ENCODE data around the gene SFT2D2. TPM values are rescaled to one million over a fixed set of nuclear protein-coding genes. Genes with fewer than 3 reads are reported as not detected.

SFT2D2 gene
- polyA plus RNA-seq, 1 experiment = 19.2 TPM

DNA sequence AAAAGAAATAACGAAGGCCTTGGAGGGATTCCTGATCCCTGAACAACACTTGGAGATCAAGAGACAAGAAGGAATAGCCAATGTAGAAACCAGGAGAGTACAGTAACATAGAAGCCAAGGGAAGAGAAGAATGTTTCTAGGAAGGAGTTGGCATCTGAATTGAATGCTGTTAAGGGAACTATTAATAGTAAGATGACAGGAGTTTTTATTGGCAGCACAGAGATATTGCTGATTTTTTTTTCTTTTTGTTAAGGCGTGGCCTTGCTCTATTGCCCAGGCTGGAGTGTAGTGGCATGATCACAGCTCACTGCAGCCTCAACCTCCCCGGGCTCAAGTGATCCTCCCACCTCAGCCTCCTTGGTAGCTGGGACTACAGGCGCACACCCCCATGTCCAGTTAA, 9.6 kb upstream of the SFT2D2 start:
- no peak for DNase-seq (ENCODE audit: low read depth)
- TF ChIP-seq, protein P1, sequence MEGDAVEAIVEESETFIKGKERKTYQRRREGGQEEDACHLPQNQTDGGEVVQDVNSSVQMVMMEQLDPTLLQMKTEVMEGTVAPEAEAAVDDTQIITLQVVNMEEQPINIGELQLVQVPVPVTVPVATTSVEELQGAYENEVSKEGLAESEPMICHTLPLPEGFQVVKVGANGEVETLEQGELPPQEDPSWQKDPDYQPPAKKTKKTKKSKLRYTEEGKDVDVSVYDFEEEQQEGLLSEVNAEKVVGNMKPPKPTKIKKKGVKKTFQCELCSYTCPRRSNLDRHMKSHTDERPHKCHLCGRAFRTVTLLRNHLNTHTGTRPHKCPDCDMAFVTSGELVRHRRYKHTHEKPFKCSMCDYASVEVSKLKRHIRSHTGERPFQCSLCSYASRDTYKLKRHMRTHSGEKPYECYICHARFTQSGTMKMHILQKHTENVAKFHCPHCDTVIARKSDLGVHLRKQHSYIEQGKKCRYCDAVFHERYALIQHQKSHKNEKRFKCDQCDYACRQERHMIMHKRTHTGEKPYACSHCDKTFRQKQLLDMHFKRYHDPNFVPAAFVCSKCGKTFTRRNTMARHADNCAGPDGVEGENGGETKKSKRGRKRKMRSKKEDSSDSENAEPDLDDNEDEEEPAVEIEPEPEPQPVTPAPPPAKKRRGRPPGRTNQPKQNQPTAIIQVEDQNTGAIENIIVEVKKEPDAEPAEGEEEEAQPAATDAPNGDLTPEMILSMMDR (IDR thresholded peaks at IDR 0.05; ENCODE audit: insufficient read depth, low read depth, low read length) = no peak
- H3K4me3 ChIP-seq (ENCODE audit: low read depth, low read length) = no peak overlapping the region
- ChIA-PET CTCF (interaction anchor here (1.6 kb wide), 1 partner anchor 19 kb away, joined by 4 read pairs; no protein-coding TSS in a partner anchor), POLR2A (no interaction called here)
- H3K27me3 ChIP-seq (ENCODE audit: control insufficient read depth, insufficient read depth, low read length) = no peaks in the 10 kb centered on the region
- H3K36me3 ChIP-seq (ENCODE audit: control insufficient read depth, insufficient read depth, low read length) = no peaks in the 10 kb centered on the region

DNA sequence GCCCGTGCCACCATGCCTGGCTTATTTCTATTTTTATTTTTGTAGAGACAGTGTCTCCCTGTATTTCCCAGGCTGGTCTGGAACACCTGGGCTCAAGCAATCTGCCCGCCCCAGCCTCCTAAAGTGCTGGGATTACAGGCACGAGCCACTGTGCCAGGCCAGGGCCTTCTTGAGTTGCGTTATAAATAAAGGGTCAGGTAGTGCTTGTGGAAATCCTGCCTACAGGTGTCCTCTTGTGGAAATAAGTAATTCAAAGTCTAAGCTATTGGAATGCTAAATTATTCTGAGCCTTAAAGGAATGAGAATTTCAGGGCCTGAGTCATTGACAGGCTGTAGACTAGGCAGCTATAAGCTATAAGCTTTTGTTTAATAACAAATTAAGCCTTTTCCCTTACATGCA, 8.1 kb upstream of the SFT2D2 start:
- ChIA-PET CTCF (interaction anchor here (0.8 to 1.2 kb wide), 2 partner anchors 9 to 17 kb away, joined by 3 read pairs; no protein-coding TSS in a partner anchor), POLR2A (no interaction called here)
- Histone ChIP-seq H3K4me3 (ENCODE audit: low read depth, low read length) (no peak overlapping the region), H3K36me3 (ENCODE audit: control insufficient read depth, insufficient read depth, low read length) (no peaks in the 10 kb centered on the region), H3K27me3 (ENCODE audit: control insufficient read depth, insufficient read depth, low read length) (no peaks in the 10 kb centered on the region)
- no peak for DNase-seq (ENCODE audit: low read depth)
- TF ChIP-seq, protein P1 (IDR thresholded peaks at IDR 0.05; ENCODE audit: insufficient read depth, low read depth, low read length) = no peak

DNA sequence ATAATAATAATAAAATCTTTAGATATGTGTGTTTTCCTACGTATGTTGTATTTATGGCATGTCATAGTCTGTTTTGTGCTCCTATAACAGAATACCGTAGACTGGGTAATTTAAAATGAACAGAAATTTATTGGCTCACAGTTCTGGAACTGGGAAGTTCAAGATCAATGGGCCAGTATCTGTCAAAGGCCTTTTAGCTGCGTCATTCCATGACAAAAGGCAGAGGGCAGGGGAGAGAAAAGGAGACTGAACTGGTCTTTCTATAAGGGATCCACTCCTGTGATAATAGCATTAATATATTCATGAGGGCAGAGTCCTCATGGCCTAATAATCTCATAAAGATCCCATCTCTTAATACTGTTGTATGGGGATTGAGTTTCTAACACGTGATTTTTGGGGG, 7.1 kb upstream of the SFT2D2 start:
- ChIA-PET POLR2A (no interaction called here), CTCF (interaction anchor here (1.2 kb wide), 1 partner anchor 16 kb away, joined by 3 read pairs; no protein-coding TSS in a partner anchor)
- no peaks in the 10 kb centered on the region for H3K27me3 ChIP-seq (ENCODE audit: control insufficient read depth, insufficient read depth, low read length)
- H3K36me3 ChIP-seq (ENCODE audit: control insufficient read depth, insufficient read depth, low read length) = no peaks in the 10 kb centered on the region
- no peak overlapping the region for H3K4me3 ChIP-seq (ENCODE audit: low read depth, low read length)
- TF ChIP-seq, protein P1 (IDR thresholded peaks at IDR 0.05; ENCODE audit: insufficient read depth, low read depth, low read length) = no peak
- DNase-seq (ENCODE audit: low read depth) = no peak

GRCh38 chr1:168220470-168220871, 5.3 kb upstream of the SFT2D2 start:
- CTCF ChIA-PET = no interaction called here
- POLR2A ChIA-PET = no interaction called here
- H3K27me3 ChIP-seq (ENCODE audit: control insufficient read depth, insufficient read depth, low read length) = no peaks in the 10 kb centered on the region
- TF ChIP-seq, protein P1 (IDR thresholded peaks at IDR 0.05; ENCODE audit: insufficient read depth, low read depth, low read length) = no peak
- no peak overlapping the region for H3K4me3 ChIP-seq (ENCODE audit: low read depth, low read length)
- DNase-seq (ENCODE audit: low read depth) = no peak
- H3K36me3 ChIP-seq (ENCODE audit: control insufficient read depth, insufficient read depth, low read length) = no peaks in the 10 kb centered on the region

DNA sequence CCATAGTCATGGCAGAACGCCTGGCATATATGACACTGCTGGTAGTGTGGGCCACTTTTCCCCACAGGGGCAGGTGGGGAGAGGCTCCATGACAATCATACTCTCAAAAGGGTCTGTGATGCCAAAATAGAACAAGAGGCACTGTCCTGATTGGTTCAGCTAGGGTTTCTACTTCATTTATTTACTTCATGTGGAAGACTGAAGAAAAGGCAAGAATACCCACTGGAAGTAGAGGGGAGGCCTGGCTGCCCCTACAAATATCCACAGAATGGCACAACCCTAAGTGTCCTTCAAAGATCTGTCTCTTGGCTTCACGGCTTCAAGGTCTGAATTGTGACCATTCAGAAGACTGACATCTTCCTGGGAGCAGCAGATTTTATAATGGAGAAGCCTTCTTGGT, 4.5 kb upstream of the SFT2D2 start:
- TF ChIP-seq, protein P1 (IDR thresholded peaks at IDR 0.05; ENCODE audit: insufficient read depth, low read depth, low read length) = no peak
- H3K36me3 ChIP-seq (ENCODE audit: control insufficient read depth, insufficient read depth, low read length) = no peaks in the 10 kb centered on the region
- POLR2A ChIA-PET = no interaction called here
- CTCF ChIA-PET = no interaction called here
- DNase-seq (ENCODE audit: low read depth) = no peak
- no peak overlapping the region for H3K4me3 ChIP-seq (ENCODE audit: low read depth, low read length)
- H3K27me3 ChIP-seq (ENCODE audit: control insufficient read depth, insufficient read depth, low read length) = no peaks in the 10 kb centered on the region

All from BJ (cell line).